ENCODE data around the gene STAB1. TPM values are rescaled to one million over a fixed set of nuclear protein-coding genes. Genes with fewer than 3 reads are reported as not detected.

STAB1 gene
- total and polyA plus RNA-seq, 2 of the 8 experiments (the other 6 are each of a cell fraction or from before 2014, with no cell fraction given): 1.0 to 1.9 TPM

- TF ChIP-seq CHD7 (IDR thresholded peaks at IDR 0.05; ENCODE audit: insufficient replicate concordance, low read length) (no peak), SRF (IDR thresholded peaks at IDR 0.05; ENCODE audit: low read depth, low read length) (no peak), EZH2 (IDR thresholded peaks at IDR 0.05; ENCODE audit: low read depth, low read length, severe bottlenecking) (no peak), ZNF274 (IDR thresholded peaks at IDR 0.05; ENCODE audit: borderline replicate concordance, extremely low read depth, low read length) (no peak), TAF7 (optimal IDR thresholded peaks at IDR 0.05; ENCODE audit: borderline replicate concordance, low read depth, low read length) (no peak), CEBPB (IDR thresholded peaks at IDR 0.05; ENCODE audit: low read depth, low read length) (no peak), ATF2 (IDR thresholded peaks at IDR 0.05; ENCODE audit: low read length) (no peak), EGR1 (IDR thresholded peaks at IDR 0.05; ENCODE audit: borderline replicate concordance, low read depth, low read length) (no peak)
Measured at GRCh38 chr3:52561028-52561747, 66.0 kb downstream of the STAB1 start (continued).
